Measurements from ENCODE around the gene FLOT1. TPM values are rescaled to one million over a fixed set of nuclear protein-coding genes. Genes with fewer than 3 reads are reported as not detected.

The FLOT1 gene
- total and polyA plus RNA-seq, 2 of the 4 experiments (the other 2 are of a cell fraction): 96.2 to 162 TPM

DNA sequence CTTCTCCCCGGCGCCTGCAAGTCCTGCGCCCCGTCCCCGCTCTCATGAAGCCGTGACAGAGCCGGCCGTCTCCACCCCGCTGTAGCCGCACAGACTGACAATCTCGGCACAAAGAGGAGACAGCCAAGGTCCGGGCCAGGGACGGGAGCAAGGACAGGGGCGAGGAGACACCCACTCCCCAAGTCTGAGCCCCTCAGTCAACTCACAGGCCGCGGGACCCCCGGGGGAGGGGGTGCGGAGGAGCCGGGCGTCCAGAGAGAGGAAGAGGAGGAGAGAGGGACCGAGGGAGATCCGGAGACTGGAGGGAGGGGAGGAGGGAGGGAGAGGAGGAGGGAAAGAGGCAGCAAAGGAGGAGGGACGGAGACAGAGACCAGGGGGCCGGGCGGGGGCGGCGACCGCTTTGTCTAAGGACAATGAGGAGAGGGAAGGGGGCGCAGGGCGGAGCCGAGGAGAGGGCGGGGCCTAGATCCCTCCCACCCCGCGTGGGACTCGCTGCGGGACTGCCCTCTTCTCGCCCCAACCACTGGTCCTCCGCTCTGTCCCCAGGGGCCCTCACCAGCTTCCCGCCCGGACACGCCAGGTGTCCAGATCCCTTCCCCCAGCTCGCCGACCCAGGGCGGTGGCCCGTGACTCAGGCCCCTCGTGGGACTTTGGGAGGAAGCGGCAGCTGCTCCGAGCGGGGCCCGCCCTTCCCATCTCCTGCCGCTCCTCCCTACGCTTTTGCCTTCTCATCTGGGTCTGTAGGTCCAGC lies 55.4 kb downstream of the FLOT1 start (continued):
- TF ChIP-seq MAFK (IDR thresholded peaks at IDR 0.05; ENCODE audit: low read depth, low read length) (no peak), CTCF (conservative IDR thresholded peaks at IDR 0.05; ENCODE audit: low read depth, low read length) (no peak), CEBPB (IDR thresholded peaks at IDR 0.05; ENCODE audit: low read depth, low read length) (no peak), CHD1 (IDR thresholded peaks at IDR 0.05; ENCODE audit: low read depth, low read length) (no peak), POLR2A (IDR thresholded peaks at IDR 0.05; ENCODE audit: low read depth, low read length) (0 out of 2 replicates have a peak, but pooled peaks have one; percentile 34)
